ENCODE data around the gene ILDR1.

DNA sequence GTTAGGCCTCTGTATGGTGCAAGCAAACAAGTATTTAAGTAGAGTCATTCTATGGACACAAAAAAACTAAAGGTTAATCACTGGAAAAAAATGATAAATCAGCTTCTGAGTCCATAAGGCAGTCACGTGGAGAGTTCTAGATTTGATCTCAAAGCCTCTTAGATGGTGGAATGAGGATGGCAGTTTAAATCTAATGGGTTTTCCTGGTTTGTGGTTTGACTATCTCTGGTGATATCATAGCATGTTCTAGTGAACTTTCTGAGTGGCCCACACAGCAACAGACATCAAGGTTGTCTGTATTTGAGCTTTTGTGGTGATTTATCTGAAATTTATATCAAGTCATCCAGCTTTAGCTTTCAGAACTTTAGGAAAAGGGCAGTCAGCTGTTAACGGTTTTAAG lies 52.4 kb downstream of the ILDR1 start:
- TF ChIP-seq, protein P1, sequence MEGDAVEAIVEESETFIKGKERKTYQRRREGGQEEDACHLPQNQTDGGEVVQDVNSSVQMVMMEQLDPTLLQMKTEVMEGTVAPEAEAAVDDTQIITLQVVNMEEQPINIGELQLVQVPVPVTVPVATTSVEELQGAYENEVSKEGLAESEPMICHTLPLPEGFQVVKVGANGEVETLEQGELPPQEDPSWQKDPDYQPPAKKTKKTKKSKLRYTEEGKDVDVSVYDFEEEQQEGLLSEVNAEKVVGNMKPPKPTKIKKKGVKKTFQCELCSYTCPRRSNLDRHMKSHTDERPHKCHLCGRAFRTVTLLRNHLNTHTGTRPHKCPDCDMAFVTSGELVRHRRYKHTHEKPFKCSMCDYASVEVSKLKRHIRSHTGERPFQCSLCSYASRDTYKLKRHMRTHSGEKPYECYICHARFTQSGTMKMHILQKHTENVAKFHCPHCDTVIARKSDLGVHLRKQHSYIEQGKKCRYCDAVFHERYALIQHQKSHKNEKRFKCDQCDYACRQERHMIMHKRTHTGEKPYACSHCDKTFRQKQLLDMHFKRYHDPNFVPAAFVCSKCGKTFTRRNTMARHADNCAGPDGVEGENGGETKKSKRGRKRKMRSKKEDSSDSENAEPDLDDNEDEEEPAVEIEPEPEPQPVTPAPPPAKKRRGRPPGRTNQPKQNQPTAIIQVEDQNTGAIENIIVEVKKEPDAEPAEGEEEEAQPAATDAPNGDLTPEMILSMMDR (IDR thresholded peaks at IDR 0.05; ENCODE audit: low read depth, low read length, poor library complexity, severe bottlenecking), result no peak
- no peak for TF ChIP-seq EZH2phosphoT487 (IDR thresholded peaks at IDR 0.05; ENCODE audit: borderline replicate concordance, low read length)

Data from DOHH2 (cell line).